GM12878 (cell line): ENCODE data around the gene CDH4. TPM values are rescaled to one million over a fixed set of nuclear protein-coding genes. Genes with fewer than 3 reads are reported as not detected.

Source experiments
- ATAC-seq: fragments of 200-7000 bp; cut with Tn5 transposase; 3 replicates; pipeline ENCODE4 v1.9.1; 2020; ENCODE audit warnings: mild to moderate bottlenecking, moderate library complexity
- BruUV-seq: library from RNA; stranded (reverse); fragments of 400-500 nt; replicated peaks from 2 replicates; lab custom pipeline; 2021; lab: Mats Ljungman, UMichigan
- CTCF ChIA-PET: fragments of 300-600 bp; sonication (Branson Sonifier 250); formaldehyde crosslinking; extraction: SDS; loops from one replicate; lab custom pipeline; 2021; ENCODE audit warnings: inconsistent platforms; lab: Yijun Ruan, JAX
- POLR2A ChIA-PET: fragments of 350-600 bp; formaldehyde crosslinking; extraction: SDS; loops from one replicate; lab custom pipeline; 2021; ENCODE audit warnings: inconsistent platforms; lab: Charles Lee
- RAD21 ChIA-PET: fragments of 300-600 bp; sonication (Branson Sonifier 250); formaldehyde crosslinking; loops from one replicate; lab custom pipeline; 2023; ENCODE audit warnings: antibody characterized with exemption; ENCODE audit not compliant: unreplicated experiment; lab: Charles Lee
- SMC1A ChIA-PET: fragments of 300-600 bp; sonication (Branson Sonifier 250); formaldehyde crosslinking; loops from one replicate; lab custom pipeline; 2023; ENCODE audit not compliant: unreplicated experiment, uncharacterized antibody; lab: Charles Lee
- DNase-seq: peaks from one replicate; pipeline ENCODE4 v3.0.0-alpha.2; 2011; ENCODE audit warnings: low read depth, low spot score
- FAIRE-seq: peaks from 3 replicates; lab custom pipeline; 2011; peaks lifted over from hg19 to GRCh38; lab: Jason Lieb, UNC
- H2AFZ ChIP-seq: 2 replicates; pipeline ENCODE4 v1.6.0; 2011; ENCODE audit warnings: low read depth, low read length, control low read depth; ENCODE audit not compliant: control insufficient read depth
- H3K27ac ChIP-seq: 2 replicates; pipeline ENCODE4 v1.5.1; 2011; ENCODE audit warnings: control low read depth; ENCODE audit not compliant: control insufficient read depth, insufficient read depth
- H3K27me3 ChIP-seq, 2 experiments: replicated peaks in 1 of 2; 2 replicates each; pipeline versions ENCODE4 v1.6.0 to v1.6.1; 2011; ENCODE audit warnings: low read length in 1 of 2; ENCODE audit not compliant: control insufficient read depth in 2 of 2, insufficient read depth in 2 of 2
- H3K36me3 ChIP-seq, 2 experiments: 2 replicates each; pipeline ENCODE4 v1.5.1; 2011; ENCODE audit warnings: low read length in 1 of 2; ENCODE audit not compliant: control insufficient read depth in 2 of 2, insufficient read depth in 2 of 2
- H3K4me1 ChIP-seq: 2 replicates; pipeline ENCODE4 v1.6.1; 2011; ENCODE audit warnings: mild to moderate bottlenecking, low read length, moderate library complexity, mixed read lengths; ENCODE audit not compliant: control insufficient read depth, insufficient read depth
- H3K4me2 ChIP-seq: 2 replicates; pipeline ENCODE4 v1.6.0; 2011; ENCODE audit warnings: control low read depth; ENCODE audit not compliant: control insufficient read depth, insufficient read depth
- H3K4me3 ChIP-seq: fragments of 200-600 bp; sonication (generic); 2 replicates; pipeline ENCODE4 v1.5.1; 2016
- H3K79me2 ChIP-seq: 2 replicates; pipeline ENCODE4 v1.6.0; 2011; ENCODE audit warnings: low read length; ENCODE audit not compliant: control insufficient read depth, insufficient read depth
- H3K9ac ChIP-seq: 2 replicates; pipeline ENCODE4 v1.8.0; 2011; ENCODE audit warnings: low read length, control low read depth, mixed read lengths; ENCODE audit not compliant: control insufficient read depth, insufficient read depth
- H3K9me3 ChIP-seq: replicated peaks from 3 replicates; pipeline ENCODE4 v1.5.1; 2011; ENCODE audit warnings: mild to moderate bottlenecking, low read length; ENCODE audit not compliant: control insufficient read depth, insufficient read depth
- H4K20me1 ChIP-seq: 2 replicates; pipeline ENCODE4 v1.6.0; 2011; ENCODE audit not compliant: control insufficient read depth, insufficient read depth
- CBFB ChIP-seq: IDR thresholded peaks from 2 replicates; pipeline ENCODE4 v1.6.1; 2016; ENCODE audit warnings: antibody characterized with exemption, low read depth
- CEBPZ ChIP-seq: fragments of 150-350 bp; IDR thresholded peaks from 2 replicates; pipeline ENCODE4 v1.6.1; 2016; ENCODE audit warnings: low read depth, low read length
- FOXK2 ChIP-seq: fragments of 450-650 bp; IDR thresholded peaks from 2 replicates; pipeline ENCODE4 v1.6.1; 2017; ENCODE audit warnings: mild to moderate bottlenecking, moderate library complexity
- LARP7 ChIP-seq: fragments of 450-650 bp; IDR thresholded peaks from 2 replicates; pipeline ENCODE4 v1.6.1; 2017; ENCODE audit warnings: mild to moderate bottlenecking
- MLLT1 ChIP-seq: fragments of 450-650 bp; IDR thresholded peaks from 2 replicates; pipeline ENCODE4 v1.6.1; 2016; ENCODE audit warnings: mild to moderate bottlenecking
- NRF1 ChIP-seq: conservative IDR thresholded peaks from 2 replicates; pipeline ENCODE4 v1.6.1; 2011; ENCODE audit warnings: mild to moderate bottlenecking, low read depth, low read length, improper control_type of control experiment
- SREBF1 ChIP-seq: IDR thresholded peaks from 2 replicates; pipeline ENCODE4 v1.6.1; 2012; ENCODE audit warnings: mild to moderate bottlenecking, low read length
- WGBS: methylation state at CpG from one replicate; pipeline ENCODE4 v1.1.6; 2016; ENCODE audit warnings: low lambda C conversion rate; ENCODE audit not compliant: insufficient replicate concordance, insufficient coverage; ENCODE audit errors: missing lambda C conversion rate; 5-methylcytosine and 5-hydroxymethylcytosine counted together
- in situ Hi-C: fragments of 300-500 bp; cut with MboI; formaldehyde crosslinking; loops from 9 replicates; pipeline ENCODE4 v1.14.3; 2018; ENCODE audit warnings: mixed read lengths
- intact Hi-C: fragments of 100-400 bp; cut with micrococcal nuclease; formaldehyde crosslinking; loops from one replicate; pipeline ENCODE4 v1.14.2; 2022; ENCODE audit not compliant: unreplicated experiment
- polyA plus RNA-seq, 11 experiments: library from polyadenylated mRNA; depleted of rRNA in 4 of 11; unstranded in 6 of 11; stranded (reverse) in 5 of 11; fragments of >200 nt; fragmentation: Nextera tagmentation in 4 of 11; fragmentation: Illumina TruSeq in 1 of 11; extraction: Ambion mirVana in 4 of 11; extraction: Trizol in 1 of 11; gene quantifications; 1 replicate in 1 of 11; 2 replicates in 10 of 11; pipeline versions ENCODE4 v1.2.1 to v1.2.3, GENCODE V29; 2011 to 2016; ENCODE audit warnings: inconsistent platforms in 2 of 11, missing spikeins in 2 of 11, low read depth in 1 of 11
- total RNA-seq, 4 experiments: library from RNA; depleted of rRNA in 3 of 4; stranded (reverse); fragments of >200 nt in 3 of 4; fragmentation: Illumina TruSeq in 1 of 4; extraction: Trizol in 1 of 4; gene quantifications; 2 replicates each; pipeline versions ENCODE4 v1.2.1 to v1.2.3, GENCODE V29; 2013 to 2021
- TF ChIP-seq, protein P1 (sequence below), 3 experiments: IDR thresholded peaks in 2 of 3; conservative IDR thresholded peaks in 1 of 3; 2 replicates each; pipeline ENCODE4 v1.5.1; 2011; ENCODE audit warnings: low read depth in 3 of 3, low read length in 3 of 3, mild to moderate bottlenecking in 3 of 3, control low read depth in 2 of 3, moderate library complexity in 2 of 3, inconsistent platforms in 1 of 3, mixed read lengths in 1 of 3; ENCODE audit not compliant: control insufficient read depth in 2 of 3, insufficient read depth in 1 of 3; ENCODE audit errors: extremely low read depth in 1 of 3
- TF ChIP-seq, protein P2 (sequence below): IDR thresholded peaks from 2 replicates; pipeline ENCODE4 v1.6.1; 2012; ENCODE audit warnings: low read depth, low read length, improper control_type of control experiment

The CDH4 gene
- total and polyA plus RNA-seq, 10 of the 15 experiments (the other 5 are each of a cell fraction or from before 2014, with no cell fraction given): not detected

DNA sequence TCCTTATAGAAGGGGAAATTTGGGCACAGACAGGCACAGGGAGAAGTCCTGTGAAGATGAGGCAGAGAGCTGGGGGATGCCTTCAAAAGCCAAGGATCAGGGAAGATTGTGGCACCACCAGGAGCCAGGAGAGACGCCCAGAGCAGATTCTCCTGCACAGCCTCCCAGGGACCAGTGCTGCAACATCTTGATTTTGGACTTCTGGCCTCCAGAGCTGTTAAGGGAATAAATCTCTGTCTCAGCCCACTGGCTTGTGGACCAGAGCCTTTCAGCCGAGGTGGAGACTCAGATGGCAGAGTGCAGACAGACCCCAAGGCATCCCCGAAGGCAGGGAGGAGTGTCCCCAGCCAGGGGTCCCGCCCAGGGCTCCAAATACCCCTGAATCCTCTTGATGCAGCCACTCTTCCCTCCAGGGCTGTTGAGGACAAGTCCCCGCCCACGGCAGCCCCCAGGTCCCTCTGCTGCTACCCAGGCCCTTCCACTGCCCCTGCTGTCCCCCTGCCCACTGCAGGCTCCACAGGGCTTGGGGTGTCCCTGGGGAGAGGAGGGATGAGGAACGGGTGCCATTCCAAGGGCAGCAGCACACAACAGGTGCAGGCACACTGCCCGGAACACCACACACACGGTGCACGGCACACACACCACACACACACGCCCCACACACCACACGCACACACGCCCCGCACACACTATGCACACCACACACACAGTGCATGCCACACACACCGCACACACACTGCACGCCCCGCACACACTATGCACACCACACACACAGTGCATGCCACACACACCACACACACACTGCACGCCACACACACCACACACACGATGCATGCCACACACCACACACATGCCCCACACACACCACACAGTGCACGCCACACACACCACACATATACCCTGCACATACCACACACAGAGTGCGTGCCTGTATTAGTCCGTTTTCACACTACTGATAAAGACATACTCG, 502.2 kb downstream of the CDH4 start:
- DNase-seq: no peak
- SMC1A ChIA-PET: no interaction called here
- H3K27me3 ChIP-seq: no peaks in the 10 kb centered on the region

More for the DNA sequence above, 502.2 kb downstream of the CDH4 start:
- H3K27ac ChIP-seq: no peak overlapping the region
- no TSS peak for BruUV-seq
- H3K9me3 ChIP-seq: no peaks in the 10 kb centered on the region; the same call in 2 of the 3 replicates
- H3K79me2 ChIP-seq: no peaks in the 10 kb centered on the region
- FAIRE-seq: no peak
- ATAC-seq: no peak
- no peaks in the 10 kb centered on the region for H3K4me1 ChIP-seq
- H3K4me2 ChIP-seq: no peak overlapping the region
- H3K36me3 ChIP-seq: no peaks in the 10 kb centered on the region
- intact Hi-C loops: no loop called here
- ChIA-PET RAD21 (no interaction called here), POLR2A (no interaction called here), CTCF (no interaction called here)
- H2AFZ ChIP-seq: no peak overlapping the region
- H3K4me3 ChIP-seq: no peak overlapping the region
- TF ChIP-seq CEBPZ (no peak), MLLT1 (no peak), CBFB (no peak), NRF1 (no peak), LARP7 (no peak), FOXK2 (no peak), SREBF1 (no peak)
- TF ChIP-seq, protein P1, sequence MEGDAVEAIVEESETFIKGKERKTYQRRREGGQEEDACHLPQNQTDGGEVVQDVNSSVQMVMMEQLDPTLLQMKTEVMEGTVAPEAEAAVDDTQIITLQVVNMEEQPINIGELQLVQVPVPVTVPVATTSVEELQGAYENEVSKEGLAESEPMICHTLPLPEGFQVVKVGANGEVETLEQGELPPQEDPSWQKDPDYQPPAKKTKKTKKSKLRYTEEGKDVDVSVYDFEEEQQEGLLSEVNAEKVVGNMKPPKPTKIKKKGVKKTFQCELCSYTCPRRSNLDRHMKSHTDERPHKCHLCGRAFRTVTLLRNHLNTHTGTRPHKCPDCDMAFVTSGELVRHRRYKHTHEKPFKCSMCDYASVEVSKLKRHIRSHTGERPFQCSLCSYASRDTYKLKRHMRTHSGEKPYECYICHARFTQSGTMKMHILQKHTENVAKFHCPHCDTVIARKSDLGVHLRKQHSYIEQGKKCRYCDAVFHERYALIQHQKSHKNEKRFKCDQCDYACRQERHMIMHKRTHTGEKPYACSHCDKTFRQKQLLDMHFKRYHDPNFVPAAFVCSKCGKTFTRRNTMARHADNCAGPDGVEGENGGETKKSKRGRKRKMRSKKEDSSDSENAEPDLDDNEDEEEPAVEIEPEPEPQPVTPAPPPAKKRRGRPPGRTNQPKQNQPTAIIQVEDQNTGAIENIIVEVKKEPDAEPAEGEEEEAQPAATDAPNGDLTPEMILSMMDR (IDR thresholded peaks at IDR 0.05 in 2 of 3, conservative IDR thresholded peaks at IDR 0.05 in 1 of 3; ENCODE audit: control insufficient read depth in 2 of 3, extremely low read depth in 1 of 3, insufficient read depth in 1 of 3, low read depth in 3 of 3, low read length in 3 of 3): no peak
- TF ChIP-seq, protein P2, sequence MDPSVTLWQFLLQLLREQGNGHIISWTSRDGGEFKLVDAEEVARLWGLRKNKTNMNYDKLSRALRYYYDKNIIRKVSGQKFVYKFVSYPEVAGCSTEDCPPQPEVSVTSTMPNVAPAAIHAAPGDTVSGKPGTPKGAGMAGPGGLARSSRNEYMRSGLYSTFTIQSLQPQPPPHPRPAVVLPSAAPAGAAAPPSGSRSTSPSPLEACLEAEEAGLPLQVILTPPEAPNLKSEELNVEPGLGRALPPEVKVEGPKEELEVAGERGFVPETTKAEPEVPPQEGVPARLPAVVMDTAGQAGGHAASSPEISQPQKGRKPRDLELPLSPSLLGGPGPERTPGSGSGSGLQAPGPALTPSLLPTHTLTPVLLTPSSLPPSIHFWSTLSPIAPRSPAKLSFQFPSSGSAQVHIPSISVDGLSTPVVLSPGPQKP: no peak
- WGBS: 51% methylated on average over 19 of the region's 23 CpGs
- no peaks in the 10 kb centered on the region for H4K20me1 ChIP-seq
- no peak overlapping the region for H3K9ac ChIP-seq
- in situ Hi-C loops: no loop called here
